Mesenchymal stem cell (in vitro differentiated cells and primary cell): ENCODE data around the gene AMPD2.

Experiments
- DNase-seq: peaks from one replicate; pipeline ENCODE4 v3.0.0-alpha.2; 2013
- H2AFZ ChIP-seq: one replicate; pipeline ENCODE4 v1.6.1; 2013; ENCODE audit warnings: low read depth, mild to moderate bottlenecking, control low read depth, inconsistent platforms, low read length, moderate library complexity
- H2AK5ac ChIP-seq: 2 replicates; pipeline ENCODE4 v1.6.1; 2013; ENCODE audit warnings: low read length, moderate library complexity, mild to moderate bottlenecking, inconsistent platforms; ENCODE audit not compliant: severe bottlenecking
- H2BK120ac ChIP-seq: one replicate; pipeline ENCODE4 v1.6.1; 2013; ENCODE audit warnings: low read depth, mild to moderate bottlenecking, inconsistent platforms, low read length, moderate library complexity
- H2BK12ac ChIP-seq, 2 experiments: one replicate each; pipeline ENCODE4 v1.6.1; 2013; ENCODE audit warnings: inconsistent platforms in 2 of 2, low read length in 2 of 2, mild to moderate bottlenecking in 2 of 2, moderate library complexity in 2 of 2, control low read depth in 1 of 2
- H2BK15ac ChIP-seq: one replicate; pipeline ENCODE4 v1.6.1; 2013; ENCODE audit warnings: mild to moderate bottlenecking, low read depth, inconsistent platforms; ENCODE audit not compliant: poor library complexity, severe bottlenecking
- H2BK5ac ChIP-seq: 2 replicates; pipeline ENCODE4 v1.6.1; 2013; ENCODE audit warnings: low read depth, mild to moderate bottlenecking, low read length, control low read depth, inconsistent platforms; ENCODE audit not compliant: poor library complexity, severe bottlenecking
- H3K14ac ChIP-seq, 2 experiments: one replicate each; pipeline ENCODE4 v1.6.1; 2013; ENCODE audit warnings: inconsistent platforms in 2 of 2, low read length in 2 of 2, control low read depth in 1 of 2, mild to moderate bottlenecking in 1 of 2, moderate library complexity in 1 of 2
- H3K18ac ChIP-seq, 2 experiments: one replicate each; pipeline ENCODE4 v1.6.1; 2013; ENCODE audit warnings: inconsistent platforms in 2 of 2, low read length in 2 of 2, control low read depth in 1 of 2, low read depth in 1 of 2, mild to moderate bottlenecking in 1 of 2
- H3K23ac ChIP-seq, 2 experiments: one replicate each; pipeline ENCODE4 v1.6.1; 2013; ENCODE audit warnings: inconsistent platforms in 2 of 2, low read length in 2 of 2, mild to moderate bottlenecking in 2 of 2, moderate library complexity in 2 of 2, control low read depth in 1 of 2
- H3K27ac ChIP-seq: 2 replicates; pipeline ENCODE4 v1.5.1; 2013; ENCODE audit warnings: mild to moderate bottlenecking, moderate library complexity, low read length, control low read depth, inconsistent platforms; ENCODE audit not compliant: poor library complexity, severe bottlenecking
- H3K27me3 ChIP-seq, 2 experiments: 2 replicates each; pipeline versions ENCODE4 v1.6.1 to v1.7.0; 2013; ENCODE audit warnings: low read length in 2 of 2, mild to moderate bottlenecking in 2 of 2, moderate library complexity in 2 of 2, control low read depth in 1 of 2, inconsistent platforms in 1 of 2; ENCODE audit not compliant: control insufficient read depth in 1 of 2, insufficient read depth in 1 of 2
- H3K36me3 ChIP-seq, 2 experiments: 2 replicates each; pipeline versions ENCODE4 v1.6.1 to v1.7.0; 2013; ENCODE audit warnings: low read length in 2 of 2, control low read depth in 1 of 2, inconsistent platforms in 1 of 2, low read depth in 1 of 2, mild to moderate bottlenecking in 1 of 2; ENCODE audit not compliant: insufficient read depth in 2 of 2, control insufficient read depth in 1 of 2
- H3K4ac ChIP-seq, 2 experiments: one replicate each; pipeline ENCODE4 v1.6.1; 2013; ENCODE audit warnings: inconsistent platforms in 2 of 2, low read length in 2 of 2, mild to moderate bottlenecking in 2 of 2, moderate library complexity in 2 of 2, control low read depth in 1 of 2, low read depth in 1 of 2
- H3K4me1 ChIP-seq: 2 replicates; pipeline ENCODE4 v1.6.1; 2013; ENCODE audit warnings: low read depth, low read length, control low read depth; ENCODE audit not compliant: control insufficient read depth, insufficient read depth
- H3K4me2 ChIP-seq: 2 replicates; pipeline ENCODE4 v1.6.1; 2013; ENCODE audit warnings: low read length, mild to moderate bottlenecking, inconsistent platforms; ENCODE audit not compliant: poor library complexity, severe bottlenecking
- H3K4me3 ChIP-seq, 2 experiments: 2 replicates each; pipeline versions ENCODE4 v1.5.1 to v1.7.0; 2013; ENCODE audit warnings: low read length in 2 of 2, mild to moderate bottlenecking in 2 of 2, control low read depth in 1 of 2, low read depth in 1 of 2; ENCODE audit not compliant: insufficient read depth in 1 of 2
- H3K79me1 ChIP-seq: replicated peaks from 2 replicates; pipeline ENCODE4 v1.6.1; 2013; ENCODE audit warnings: mild to moderate bottlenecking, control low read depth, low read length, inconsistent platforms; ENCODE audit not compliant: poor library complexity, severe bottlenecking
- H3K9ac ChIP-seq: 2 replicates; pipeline ENCODE4 v1.7.0; 2013; ENCODE audit warnings: mild to moderate bottlenecking, low read length, moderate library complexity
- H3K9me3 ChIP-seq: 2 replicates; pipeline ENCODE4 v1.7.0; 2013; ENCODE audit warnings: mild to moderate bottlenecking, low read length; ENCODE audit not compliant: control insufficient read depth
- H4K8ac ChIP-seq: one replicate; pipeline ENCODE4 v1.6.1; 2013; ENCODE audit warnings: inconsistent platforms, mild to moderate bottlenecking, low read length, moderate library complexity
- H4K91ac ChIP-seq: one replicate; pipeline ENCODE4 v1.6.1; 2013; ENCODE audit warnings: mild to moderate bottlenecking, low read length, inconsistent platforms
- WGBS: methylation state at CpG from one replicate; pipeline ENCODE4 v1.1.7; 2013; ENCODE audit warnings: mixed read lengths; 5-methylcytosine and 5-hydroxymethylcytosine counted together

The AMPD2 gene

DNA sequence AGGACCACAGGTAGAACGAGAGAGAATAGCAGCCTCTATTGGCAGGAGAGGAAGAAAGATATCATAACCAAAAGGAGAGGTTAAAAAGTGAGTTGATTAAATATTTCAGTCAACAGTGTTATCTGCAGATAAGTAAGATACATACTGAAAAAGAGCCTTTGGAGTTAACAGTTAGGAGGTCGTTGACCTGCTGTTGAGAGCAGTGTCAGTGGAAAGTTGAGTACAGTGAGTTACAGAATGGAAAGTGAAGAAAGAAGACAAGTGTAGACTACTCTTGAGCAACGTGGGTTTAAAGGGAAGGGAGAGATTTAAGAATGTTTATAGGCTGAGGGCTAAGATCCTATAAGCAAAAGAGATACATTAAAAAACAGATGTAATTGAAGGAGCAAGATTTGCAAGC, 30.5 kb upstream of the AMPD2 start:
- peaks cover 10% of the 10 kb centered on the region for H3K79me1 ChIP-seq
- no peak overlapping the region for H4K91ac ChIP-seq
- H2AK5ac ChIP-seq: no peak overlapping the region
- H3K4me2 ChIP-seq: no peak overlapping the region
- H3K9me3 ChIP-seq: no peaks in the 10 kb centered on the region
- no peak overlapping the region for H4K8ac ChIP-seq
- no peak overlapping the region for H2BK5ac ChIP-seq
- H2BK120ac ChIP-seq: no peak overlapping the region
- no peak overlapping the region for H3K9ac ChIP-seq
- no peak overlapping the region for H2AFZ ChIP-seq
- H3K23ac ChIP-seq: no peak overlapping the region
- no peaks in the 10 kb centered on the region for H3K27me3 ChIP-seq
- H2BK12ac ChIP-seq: no peak overlapping the region
- no peak for DNase-seq
- no peak overlapping the region for H3K4me3 ChIP-seq
- H3K36me3 ChIP-seq: peaks cover 5 to 98% of the 10 kb centered on the region in 2 experiments
- no peaks in the 10 kb centered on the region for H3K4me1 ChIP-seq
- H3K4ac ChIP-seq: no peak overlapping the region
- H2BK15ac ChIP-seq: no peak overlapping the region
- H3K18ac ChIP-seq: no peak overlapping the region
- no peak overlapping the region for H3K27ac ChIP-seq
- WGBS: 97% methylated on average over 3 of the region's 3 CpGs
- no peak overlapping the region for H3K14ac ChIP-seq

DNA sequence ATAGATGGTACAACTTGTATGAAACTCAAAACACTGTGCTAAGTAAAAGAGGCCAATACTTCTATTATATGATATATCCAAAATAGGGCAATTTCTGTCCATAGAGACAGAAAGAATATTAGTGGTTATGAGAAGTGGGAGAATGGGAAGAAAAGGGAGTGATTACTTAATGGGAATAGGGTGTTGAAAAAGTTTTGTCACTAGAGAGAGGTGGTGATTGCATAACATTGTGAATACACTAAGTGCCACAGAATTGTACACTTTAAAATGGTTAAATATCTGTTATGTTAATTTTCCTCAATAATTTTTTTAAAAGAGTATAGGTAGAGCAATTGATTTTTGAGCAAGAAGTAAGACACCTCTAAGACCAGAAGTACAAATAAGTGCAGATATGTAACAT, 30.0 kb upstream of the AMPD2 start:
- H2AFZ ChIP-seq: no peak overlapping the region
- H4K8ac ChIP-seq: no peak overlapping the region
- H3K9me3 ChIP-seq: no peaks in the 10 kb centered on the region
- H4K91ac ChIP-seq: no peak overlapping the region
- peaks cover 10% of the 10 kb centered on the region for H3K79me1 ChIP-seq
- no peak overlapping the region for H3K27ac ChIP-seq
- peaks cover 5 to 96% of the 10 kb centered on the region in 2 experiments for H3K36me3 ChIP-seq
- H3K4ac ChIP-seq: no peak overlapping the region
- H3K27me3 ChIP-seq: no peaks in the 10 kb centered on the region
- no peak overlapping the region for H3K4me3 ChIP-seq
- no peak overlapping the region for H2BK5ac ChIP-seq
- no peak overlapping the region for H2BK15ac ChIP-seq
- no peak overlapping the region for H2AK5ac ChIP-seq
- H2BK120ac ChIP-seq: no peak overlapping the region
- H3K4me1 ChIP-seq: peaks cover 2% of the 10 kb centered on the region
- no peak overlapping the region for H3K23ac ChIP-seq
- DNase-seq: no peak
- H2BK12ac ChIP-seq: no peak overlapping the region
- no peak overlapping the region for H3K9ac ChIP-seq
- no peak overlapping the region for H3K14ac ChIP-seq
- no peak overlapping the region for H3K4me2 ChIP-seq
- no peak overlapping the region for H3K18ac ChIP-seq

DNA sequence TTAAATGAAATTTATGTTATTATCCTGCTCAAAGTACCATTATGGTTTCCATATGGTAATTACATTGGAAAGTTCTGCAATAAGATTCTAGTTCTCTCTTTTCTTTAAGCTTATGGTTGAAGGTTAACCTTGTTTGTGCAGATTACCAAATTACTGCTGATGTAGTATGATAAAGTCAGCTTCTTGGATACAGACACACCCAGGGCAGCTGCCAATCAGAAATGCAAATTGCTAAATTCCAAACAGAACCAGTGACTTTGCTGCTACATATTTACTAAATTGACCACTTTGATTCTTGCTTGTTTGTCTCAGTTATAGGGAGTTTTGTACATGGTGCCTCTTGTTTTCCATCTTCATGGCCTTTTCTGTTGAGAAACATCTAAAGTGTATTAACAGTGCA, 26.7 kb upstream of the AMPD2 start:
- Histone ChIP-seq H3K9ac (no peak overlapping the region), H2AFZ (no peak overlapping the region), H4K91ac (no peak overlapping the region), H3K4me1 (peaks cover 6% of the 10 kb centered on the region), H3K4me2 (no peak overlapping the region), H2BK12ac (no peak overlapping the region), H3K27me3 (no peaks in the 10 kb centered on the region), H3K4me3 (no peak overlapping the region), H3K79me1 (peaks cover 6% of the 10 kb centered on the region), H2AK5ac (no peak overlapping the region), H2BK120ac (no peak overlapping the region), H3K4ac (no peak overlapping the region), H2BK15ac (no peak overlapping the region), H3K27ac (no peak overlapping the region), H3K36me3 (peaks cover 4 to 96% of the 10 kb centered on the region in 2 experiments), H3K23ac (no peak overlapping the region), H4K8ac (no peak overlapping the region), H3K9me3 (no peaks in the 10 kb centered on the region), H2BK5ac (no peak overlapping the region), H3K14ac (no peak overlapping the region), H3K18ac (no peak overlapping the region)
- DNase-seq: no peak

DNA sequence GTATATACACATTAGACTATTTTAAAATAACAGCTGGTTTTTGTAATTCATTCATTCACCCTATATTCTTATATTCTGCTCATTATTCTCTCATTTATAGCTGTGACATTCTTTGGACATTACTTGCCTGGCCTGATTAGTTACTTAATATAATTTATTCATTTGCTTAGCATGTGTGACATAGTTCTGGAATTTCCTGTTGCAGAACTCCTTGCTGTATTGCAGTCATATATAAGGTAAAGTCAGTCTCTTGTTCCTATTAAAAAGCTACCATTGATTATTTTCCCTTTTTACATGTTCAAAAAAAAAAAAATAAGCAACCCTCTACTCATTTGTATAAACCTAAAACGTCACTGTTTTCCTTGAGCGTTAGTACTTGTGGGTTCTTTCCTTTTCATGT, 24.1 kb upstream of the AMPD2 start:
- Histone ChIP-seq H3K23ac (no peak overlapping the region), H3K27ac (peak overlapping the region; percentile 90), H2BK120ac (no peak overlapping the region), H3K9me3 (no peaks in the 10 kb centered on the region), H3K79me1 (peaks cover 6% of the 10 kb centered on the region), H2AFZ (no peak overlapping the region), H3K14ac (no peak overlapping the region), H4K8ac (no peak overlapping the region), H3K27me3 (no peaks in the 10 kb centered on the region), H3K4me2 (no peak overlapping the region), H2BK15ac (no peak overlapping the region), H3K4ac (no peak overlapping the region), H2AK5ac (peak overlapping the region; percentile 13), H2BK12ac (no peak overlapping the region), H3K18ac (no peak overlapping the region), H3K4me1 (peaks cover 8% of the 10 kb centered on the region), H2BK5ac (peak overlapping the region; percentile 22), H3K9ac (no peak overlapping the region), H3K4me3 (no peak overlapping the region), H3K36me3 (peaks cover 2 to 97% of the 10 kb centered on the region in 2 experiments), H4K91ac (no peak overlapping the region)
- WGBS: 64% methylated on average over 2 of the region's 2 CpGs
- peak; percentile 61 for DNase-seq
